CD4-positive, alpha-beta T cell treated with Interleukin-1 beta for 1 hour (primary cell): ENCODE data around the gene SYNRG.

Experiments
- DNase-seq, 2 donors: peaks; one replicate each; pipeline ENCODE4 v3.0.0-alpha.2; 2020 to 2022

The SYNRG gene

GRCh38 chr17:37592291-37592690 is 16.9 kb downstream of the SYNRG start:
- DNase-seq: no peak

GRCh38 chr17:37585066-37585465 is 24.2 kb downstream of the SYNRG start:
- DNase-seq: no peak

- DNase-seq: no peak
Measured at GRCh38 chr17:37576281-37576680, 32.9 kb downstream of the SYNRG start.

GRCh38 chr17:37574427-37574826 is 34.8 kb downstream of the SYNRG start:
- no peak for DNase-seq

GRCh38 chr17:37571674-37572073 is 37.5 kb downstream of the SYNRG start:
- no peak for DNase-seq

- peak; percentile 6 to 16 for DNase-seq
Measured at GRCh38 chr17:37570527-37571093, 38.6 kb downstream of the SYNRG start.

GRCh38 chr17:37568350-37569053 is 40.7 kb downstream of the SYNRG start:
- DNase-seq: no peak

GRCh38 chr17:37567538-37567937 is 41.7 kb downstream of the SYNRG start:
- DNase-seq: no peak

GRCh38 chr17:37567137-37567536 is 42.1 kb downstream of the SYNRG start:
- no peak for DNase-seq

GRCh38 chr17:37564252-37564651 is 45.0 kb downstream of the SYNRG start:
- DNase-seq: no peak

GRCh38 chr17:37562016-37562745 is 47.0 kb downstream of the SYNRG start:
- no peak for DNase-seq

GRCh38 chr17:37558299-37558698 is 50.9 kb downstream of the SYNRG start:
- DNase-seq: no peak

GRCh38 chr17:37557482-37557881 is 51.7 kb downstream of the SYNRG start:
- DNase-seq: no peak

GRCh38 chr17:37555386-37555785 is 53.8 kb downstream of the SYNRG start:
- DNase-seq: no peak

GRCh38 chr17:37553401-37553966 is 55.7 kb downstream of the SYNRG start:
- DNase-seq: no peak

- no peak for DNase-seq
Measured at GRCh38 chr17:37551788-37552187, 57.4 kb downstream of the SYNRG start.

GRCh38 chr17:37547986-37548385 is 61.2 kb downstream of the SYNRG start:
- DNase-seq: no peak

- DNase-seq: no peak
Measured at GRCh38 chr17:37546302-37546701, 62.9 kb downstream of the SYNRG start.

GRCh38 chr17:37545486-37545885 is 63.7 kb downstream of the SYNRG start:
- no peak for DNase-seq

- no peak for DNase-seq
Measured at GRCh38 chr17:37543637-37544052, 65.6 kb downstream of the SYNRG start.

- no peak for DNase-seq
Measured at GRCh38 chr17:37541880-37542660, 67.1 kb downstream of the SYNRG start.

GRCh38 chr17:37538981-37539659 is 70.1 kb downstream of the SYNRG start:
- no peak for DNase-seq
